ENCODE data around the gene SCO2.

Gene SCO2

GRCh38 chr22:50525104-50525857 is at the start of gene SCO2:
SCO2 (minus strand) TSS chr22:50525598; CDS start chr22:50524411, 1,187 bp downstream.
- peak; percentile 98 for DNase-seq

- DNase-seq: no peak
Measured at GRCh38 chr22:50574383-50574755, 49.0 kb upstream of the SCO2 start.

- DNase-seq: no peak
Measured at GRCh38 chr22:50573491-50574382, 48.3 kb upstream of the SCO2 start.

GRCh38 chr22:50572965-50573364 is 47.6 kb upstream of the SCO2 start:
- no peak for DNase-seq

- no peak for DNase-seq
Measured at GRCh38 chr22:50571264-50572175, 46.1 kb upstream of the SCO2 start.

GRCh38 chr22:50570861-50571260 is 45.5 kb upstream of the SCO2 start:
- no peak for DNase-seq

GRCh38 chr22:50569896-50570535 is 44.6 kb upstream of the SCO2 start:
- no peak for DNase-seq

GRCh38 chr22:50569041-50569459 is 43.7 kb upstream of the SCO2 start:
- no peak for DNase-seq

GRCh38 chr22:50568626-50569025 is 43.2 kb upstream of the SCO2 start:
- no peak for DNase-seq

- no peak for DNase-seq
Measured at GRCh38 chr22:50567721-50568252, 42.4 kb upstream of the SCO2 start.

GRCh38 chr22:50564289-50564688 is 38.9 kb upstream of the SCO2 start:
- no peak for DNase-seq

GRCh38 chr22:50563413-50564160 is 38.2 kb upstream of the SCO2 start:
- peak; percentile 16 for DNase-seq

GRCh38 chr22:50562523-50563412 is 37.4 kb upstream of the SCO2 start, which contains the start of gene SYCE3:
SYCE3 (minus strand) TSS chr22:50562919; CDS start chr22:50556405, 6,514 bp downstream.
- peak; percentile 99 for DNase-seq

- DNase-seq: no peak
Measured at GRCh38 chr22:50561401-50562358, 36.3 kb upstream of the SCO2 start.

GRCh38 chr22:50560034-50560433 is 34.6 kb upstream of the SCO2 start:
- DNase-seq: no peak

GRCh38 chr22:50556703-50557102 is 31.3 kb upstream of the SCO2 start:
- DNase-seq: no peak

GRCh38 chr22:50553310-50553709 is 27.9 kb upstream of the SCO2 start:
- no peak for DNase-seq

- DNase-seq: no peak
Measured at GRCh38 chr22:50551160-50551752, 25.9 kb upstream of the SCO2 start.

- DNase-seq: no peak
Measured at GRCh38 chr22:50550395-50550794, 25.0 kb upstream of the SCO2 start.
